Neural crest cell (in vitro differentiated cells): ENCODE results near the gene TENM3. TPM values are rescaled to one million over a fixed set of nuclear protein-coding genes. Genes with fewer than 3 reads are reported as not detected.

Source experiments
- DNase-seq: peaks from one replicate; pipeline ENCODE4 v3.0.0; 2021; ENCODE audit warnings: low read depth, mixed read lengths, low spot score
- H3K27ac Mint-ChIP-seq: one replicate; pipeline ENCODE4 v1.8.0; 2021; ENCODE audit warnings: mild to moderate bottlenecking, mixed read lengths; ENCODE audit not compliant: unreplicated experiment
- H3K27me3 Mint-ChIP-seq: 2 replicates; pipeline ENCODE4 v1.8.0; 2021; ENCODE audit warnings: low read depth, mild to moderate bottlenecking, mixed read lengths
- H3K36me3 Mint-ChIP-seq: 2 replicates; pipeline ENCODE4 v1.8.0; 2021; ENCODE audit warnings: low read depth, mild to moderate bottlenecking, mixed read lengths
- H3K4me1 Mint-ChIP-seq: 2 replicates; pipeline ENCODE4 v1.8.0; 2021; ENCODE audit warnings: mixed read lengths
- H3K4me3 Mint-ChIP-seq: one replicate; pipeline ENCODE4 v1.8.0; 2021; ENCODE audit warnings: mild to moderate bottlenecking, mixed read lengths
- H3K9me3 Mint-ChIP-seq: 2 replicates; pipeline ENCODE4 v1.8.0; 2021; ENCODE audit warnings: mixed read lengths
- total RNA-seq: library from RNA; stranded (reverse); gene quantifications from 2 replicates; pipeline ENCODE4 v1.2.1, GENCODE V29; 2021
- TF ChIP-seq, protein P1 (sequence below): fragments of 200-600 bp; sonication (generic); conservative IDR thresholded peaks from 2 replicates; pipeline ENCODE4 v1.5.0; 2021; ENCODE audit warnings: antibody characterized with exemption, mild to moderate bottlenecking

TENM3 gene
- total RNA-seq, 1 donor from 2014 or later, result 43.9 TPM

GRCh38 chr4:182818926-182819730, 575.9 kb downstream of the TENM3 start:
- H3K27ac Mint-ChIP-seq, result no peak overlapping the region
- H3K9me3 Mint-ChIP-seq, result no peaks in the 10 kb centered on the region
- no peaks in the 10 kb centered on the region for H3K36me3 Mint-ChIP-seq
- no peaks in the 10 kb centered on the region for H3K27me3 Mint-ChIP-seq
- no peaks in the 10 kb centered on the region for H3K4me1 Mint-ChIP-seq
- TF ChIP-seq, protein P1, sequence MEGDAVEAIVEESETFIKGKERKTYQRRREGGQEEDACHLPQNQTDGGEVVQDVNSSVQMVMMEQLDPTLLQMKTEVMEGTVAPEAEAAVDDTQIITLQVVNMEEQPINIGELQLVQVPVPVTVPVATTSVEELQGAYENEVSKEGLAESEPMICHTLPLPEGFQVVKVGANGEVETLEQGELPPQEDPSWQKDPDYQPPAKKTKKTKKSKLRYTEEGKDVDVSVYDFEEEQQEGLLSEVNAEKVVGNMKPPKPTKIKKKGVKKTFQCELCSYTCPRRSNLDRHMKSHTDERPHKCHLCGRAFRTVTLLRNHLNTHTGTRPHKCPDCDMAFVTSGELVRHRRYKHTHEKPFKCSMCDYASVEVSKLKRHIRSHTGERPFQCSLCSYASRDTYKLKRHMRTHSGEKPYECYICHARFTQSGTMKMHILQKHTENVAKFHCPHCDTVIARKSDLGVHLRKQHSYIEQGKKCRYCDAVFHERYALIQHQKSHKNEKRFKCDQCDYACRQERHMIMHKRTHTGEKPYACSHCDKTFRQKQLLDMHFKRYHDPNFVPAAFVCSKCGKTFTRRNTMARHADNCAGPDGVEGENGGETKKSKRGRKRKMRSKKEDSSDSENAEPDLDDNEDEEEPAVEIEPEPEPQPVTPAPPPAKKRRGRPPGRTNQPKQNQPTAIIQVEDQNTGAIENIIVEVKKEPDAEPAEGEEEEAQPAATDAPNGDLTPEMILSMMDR, result no peak
- DNase-seq, result no peak
- no peak overlapping the region for H3K4me3 Mint-ChIP-seq

DNA sequence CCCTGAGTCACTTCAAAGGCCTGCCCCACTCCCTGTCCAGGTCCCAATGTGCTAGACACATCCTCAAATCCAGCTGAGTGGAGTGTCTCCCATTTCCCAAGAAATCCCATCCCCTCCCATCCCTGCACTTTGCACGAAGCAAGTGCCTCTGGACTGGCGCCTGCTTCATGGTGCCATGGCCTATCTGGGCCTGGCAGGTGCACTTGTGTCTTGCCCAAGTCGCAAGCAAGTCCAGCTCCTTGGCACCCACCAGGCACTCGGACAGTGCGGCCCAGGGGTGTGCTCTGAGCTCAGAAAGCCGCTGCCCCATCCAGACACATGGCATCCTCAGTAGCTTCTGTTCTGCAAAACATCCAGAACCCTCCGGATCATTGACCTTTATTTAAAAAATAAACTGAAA, 576.5 kb downstream of the TENM3 start:
- Mint-ChIP-seq H3K27ac (no peak overlapping the region), H3K4me1 (no peaks in the 10 kb centered on the region), H3K4me3 (no peak overlapping the region), H3K36me3 (no peaks in the 10 kb centered on the region), H3K27me3 (no peaks in the 10 kb centered on the region), H3K9me3 (no peaks in the 10 kb centered on the region)
- DNase-seq, result no peak
- TF ChIP-seq, protein P1, result no peak

- H3K27ac Mint-ChIP-seq, result no peak overlapping the region
- TF ChIP-seq, protein P1, result no peak
- no peak overlapping the region for H3K4me3 Mint-ChIP-seq
- no peaks in the 10 kb centered on the region for H3K9me3 Mint-ChIP-seq
- no peaks in the 10 kb centered on the region for H3K36me3 Mint-ChIP-seq
- peaks cover 14% of the 10 kb centered on the region for H3K4me1 Mint-ChIP-seq
- no peaks in the 10 kb centered on the region for H3K27me3 Mint-ChIP-seq
- no peak for DNase-seq
These were observed 579.4 kb downstream of the TENM3 start for GRCh38 chr4:182822554-182822953.

DNA sequence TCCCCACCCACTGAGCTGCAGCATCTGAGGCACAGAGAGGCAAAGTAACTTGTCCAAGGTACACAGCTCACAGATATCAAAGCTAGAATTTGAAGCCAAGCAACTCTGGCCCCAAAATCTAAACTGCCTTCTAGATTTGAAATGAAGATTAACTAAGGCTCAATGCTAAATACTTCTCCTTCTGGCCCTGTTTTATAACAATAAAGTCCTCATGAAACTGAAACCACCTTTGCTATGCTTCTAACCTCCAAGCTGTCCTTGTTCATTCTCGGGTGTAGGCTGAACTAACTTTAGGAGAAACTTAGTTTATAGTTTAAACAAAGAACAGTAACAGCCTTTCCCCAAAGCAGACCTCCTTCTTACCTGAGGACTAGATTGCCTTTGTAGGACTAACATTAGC, 580.4 kb downstream of the TENM3 start:
- H3K27ac Mint-ChIP-seq, result no peak overlapping the region
- DNase-seq, result no peak
- no peak overlapping the region for H3K4me3 Mint-ChIP-seq
- TF ChIP-seq, protein P1, result no peak
- H3K4me1 Mint-ChIP-seq, result peaks cover 21% of the 10 kb centered on the region
- H3K27me3 Mint-ChIP-seq, result no peaks in the 10 kb centered on the region
- no peaks in the 10 kb centered on the region for H3K36me3 Mint-ChIP-seq
- H3K9me3 Mint-ChIP-seq, result no peaks in the 10 kb centered on the region

GRCh38 chr4:182825003-182825402, 581.8 kb downstream of the TENM3 start:
- Mint-ChIP-seq H3K4me3 (no peak overlapping the region), H3K27me3 (no peaks in the 10 kb centered on the region), H3K27ac (no peak overlapping the region), H3K9me3 (no peaks in the 10 kb centered on the region), H3K36me3 (no peaks in the 10 kb centered on the region), H3K4me1 (peaks cover 25% of the 10 kb centered on the region)
- DNase-seq, result no peak
- TF ChIP-seq, protein P1, result no peak
